Stimulated activated CD4-positive, alpha-beta T cell treated with anti-CD3 and anti-CD28 coated beads, Interleukin-12 subunit alpha, Interleukin-12 subunit beta, amount 100 ng/mL, for 48 hours (primary cell): ENCODE measurements around the gene REXO1.
"Not testable (repeated sequence)": the region's sequence is repeated elsewhere in the genome, so short reads cannot be mapped to it uniquely, and the experiment has no call there.

Source experiments
- DNase-seq, 3 donors: peaks; one replicate each; pipeline ENCODE4 v3.0.0-alpha.2; 2020; ENCODE audit warnings: low read depth in 2 of 3, low spot score in 1 of 3

The REXO1 gene, protein sequence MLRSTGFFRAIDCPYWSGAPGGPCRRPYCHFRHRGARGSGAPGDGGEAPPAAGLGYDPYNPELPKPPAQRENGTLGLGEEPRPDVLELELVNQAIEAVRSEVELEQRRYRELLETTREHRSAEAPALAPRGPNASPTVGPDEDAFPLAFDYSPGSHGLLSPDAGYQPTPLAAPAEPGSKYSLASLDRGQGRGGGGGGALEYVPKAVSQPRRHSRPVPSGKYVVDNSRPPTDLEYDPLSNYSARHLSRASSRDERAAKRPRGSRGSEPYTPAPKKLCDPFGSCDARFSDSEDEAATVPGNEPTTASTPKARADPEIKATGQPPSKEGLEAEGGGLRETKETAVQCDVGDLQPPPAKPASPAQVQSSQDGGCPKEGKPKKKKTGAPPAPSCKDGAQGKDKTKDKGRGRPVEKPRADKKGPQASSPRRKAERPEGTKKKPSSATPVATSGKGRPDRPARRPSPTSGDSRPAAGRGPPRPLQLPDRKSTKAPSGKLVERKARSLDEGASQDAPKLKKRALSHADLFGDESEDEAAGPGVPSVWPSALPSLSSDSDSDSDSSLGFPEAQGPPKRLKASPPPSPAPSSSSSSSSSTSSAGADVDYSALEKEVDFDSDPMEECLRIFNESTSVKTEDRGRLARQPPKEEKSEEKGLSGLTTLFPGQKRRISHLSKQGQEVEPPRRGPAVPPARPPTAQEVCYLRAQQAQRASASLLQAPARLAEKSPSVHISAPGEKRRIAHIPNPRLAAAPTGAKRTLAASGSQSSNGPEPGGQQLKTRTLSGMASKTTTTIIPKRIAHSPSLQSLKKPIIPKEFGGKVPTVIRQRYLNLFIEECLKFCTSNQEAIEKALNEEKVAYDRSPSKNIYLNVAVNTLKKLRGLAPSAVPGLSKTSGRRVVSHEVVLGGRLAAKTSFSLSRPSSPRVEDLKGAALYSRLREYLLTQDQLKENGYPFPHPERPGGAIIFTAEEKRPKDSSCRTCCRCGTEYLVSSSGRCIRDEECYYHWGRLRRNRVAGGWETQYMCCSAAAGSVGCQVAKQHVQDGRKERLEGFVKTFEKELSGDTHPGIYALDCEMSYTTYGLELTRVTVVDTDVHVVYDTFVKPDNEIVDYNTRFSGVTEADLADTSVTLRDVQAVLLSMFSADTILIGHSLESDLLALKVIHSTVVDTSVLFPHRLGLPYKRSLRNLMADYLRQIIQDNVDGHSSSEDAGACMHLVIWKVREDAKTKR

DNA sequence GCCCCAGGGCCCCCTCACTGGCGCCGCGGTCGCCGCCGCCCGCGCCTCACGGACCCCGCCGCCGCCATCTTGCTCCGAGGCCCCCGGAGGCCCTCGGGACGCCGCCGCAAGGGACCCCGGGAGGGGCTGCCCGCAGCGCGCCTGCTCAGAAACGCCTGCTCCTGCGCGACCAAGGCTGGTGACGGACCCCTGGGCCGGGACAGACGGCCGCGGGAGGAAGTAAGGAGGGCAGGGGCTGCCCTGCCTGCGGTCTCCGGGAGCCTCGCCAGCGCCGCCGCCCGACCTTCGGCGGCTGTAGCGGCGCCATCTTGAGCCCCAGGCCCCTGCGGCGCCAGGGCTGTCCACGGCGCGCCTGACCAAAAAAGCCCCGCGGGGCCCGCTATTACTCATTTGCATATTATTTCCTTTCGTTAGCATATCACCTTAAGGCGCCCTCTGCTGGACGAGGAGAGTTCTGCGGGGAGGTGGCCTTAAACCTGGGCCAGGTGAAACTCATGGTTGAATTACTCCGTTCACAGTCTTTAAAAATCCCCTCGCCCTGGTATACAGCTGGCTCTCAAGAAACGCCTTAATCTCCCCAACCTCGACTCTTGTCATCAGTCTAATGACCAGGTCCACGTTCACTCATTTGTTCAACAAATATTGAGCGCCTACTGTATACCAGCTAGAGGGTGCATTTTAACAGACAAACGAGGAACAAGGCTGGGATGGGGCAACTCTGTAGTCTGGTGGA lies at the start of gene REXO1:
Gene REXO1 (minus strand): TSS at position 85 of the 733 bp plus-strand sequence. CDS start 125 bp downstream, outside the sequence.
- DNase-seq: peak; percentile 95 to 99 (median 95)

DNA sequence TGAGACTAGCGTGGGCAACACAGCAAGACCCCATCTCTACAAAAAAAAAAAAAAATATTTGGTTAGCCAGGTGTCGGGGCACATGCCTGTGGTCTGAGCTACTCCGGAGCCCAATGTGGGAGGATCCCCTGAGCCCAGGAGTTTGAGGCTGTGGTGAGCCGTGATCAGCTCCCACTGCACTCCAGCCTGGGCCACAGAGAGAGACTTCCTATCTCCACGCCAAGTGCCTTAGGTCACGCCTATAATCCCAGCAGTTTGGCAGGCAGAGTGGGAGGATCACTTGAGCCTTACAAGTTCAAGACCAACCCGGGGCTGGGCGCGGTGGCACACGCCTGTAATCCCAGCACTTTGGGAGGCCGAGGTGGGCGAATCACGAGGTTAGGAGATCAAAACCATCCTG lies 48.2 kb upstream of the REXO1 start:
- no peak for DNase-seq

DNA sequence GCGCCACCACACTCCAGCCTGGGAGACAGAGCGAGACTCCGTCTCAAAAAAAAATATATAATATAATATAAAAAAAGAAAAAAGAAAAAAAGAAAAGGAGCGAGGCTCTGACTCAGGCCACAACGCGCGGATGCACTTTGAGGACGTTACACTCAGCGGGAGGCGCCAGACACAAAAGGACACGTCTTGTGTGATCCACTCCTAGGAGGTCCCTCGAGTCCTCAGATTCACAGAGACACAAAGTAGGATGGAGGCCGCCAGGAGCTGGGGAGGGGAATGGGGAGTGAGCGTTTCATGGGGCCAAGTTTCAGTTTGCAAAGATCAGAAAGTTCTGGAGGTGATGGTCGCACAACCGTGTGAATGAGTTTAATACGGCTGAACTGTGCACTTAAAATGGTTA lies 45.5 kb upstream of the REXO1 start:
- DNase-seq: no peak

DNA sequence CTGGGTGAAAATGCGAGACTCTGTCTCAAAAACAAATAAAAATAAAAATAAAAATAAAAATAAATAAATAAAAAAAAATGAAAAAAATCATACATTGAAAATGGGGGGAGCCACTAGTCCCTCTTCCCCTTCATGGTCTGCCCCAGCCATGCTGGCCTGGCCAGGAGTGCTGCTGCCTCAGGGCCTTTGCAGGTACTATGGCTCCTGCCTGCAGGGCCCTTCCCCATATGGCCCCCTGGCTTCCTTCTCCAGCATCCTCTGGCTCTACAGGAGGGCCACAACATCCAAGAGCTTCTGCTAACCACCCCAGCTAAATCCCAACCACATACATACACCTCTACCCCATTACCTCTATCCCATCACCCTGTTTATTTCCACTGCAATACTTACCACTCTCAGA lies 41.6 kb upstream of the REXO1 start:
- DNase-seq: no peak

DNA sequence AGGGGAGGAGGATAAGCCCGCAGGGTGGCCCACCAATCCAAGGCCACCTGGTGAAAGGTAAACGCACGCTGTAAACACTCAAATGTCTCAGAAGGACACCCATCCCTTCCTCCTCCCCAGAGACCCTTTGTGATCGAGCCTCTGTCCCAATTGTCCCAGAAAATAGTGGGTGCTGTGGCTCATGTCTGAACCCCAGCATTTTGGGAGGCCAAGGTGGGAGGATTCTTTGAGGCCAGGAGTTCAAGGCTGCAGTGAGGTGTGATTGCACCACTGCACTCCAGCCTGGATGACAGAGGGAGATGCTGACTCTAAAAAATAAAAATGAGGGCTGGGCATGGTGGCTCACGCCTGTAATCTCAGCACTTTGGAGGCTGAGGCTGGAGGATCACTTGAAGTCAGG lies 40.1 kb upstream of the REXO1 start:
- no peak for DNase-seq

DNA sequence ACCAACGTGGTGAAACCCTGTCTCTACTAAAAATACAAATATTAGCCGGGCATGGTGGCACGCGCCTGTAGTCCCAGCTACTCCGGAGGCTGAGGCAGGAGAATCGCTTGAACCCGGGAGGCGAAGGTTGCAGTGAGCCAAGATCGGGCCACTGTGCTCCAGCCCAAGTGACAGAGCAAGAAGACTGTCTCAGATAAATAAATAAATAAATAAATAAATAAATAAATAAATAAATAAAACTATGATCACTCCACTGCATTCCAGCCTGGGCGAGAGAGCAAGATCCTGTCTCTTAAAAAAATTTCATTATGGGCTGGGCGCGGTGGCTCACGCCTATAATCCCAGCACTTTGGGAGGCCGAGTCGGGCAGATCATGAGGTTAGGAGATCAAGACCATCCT lies 38.1 kb upstream of the REXO1 start:
- DNase-seq: not testable (repeated sequence)

DNA sequence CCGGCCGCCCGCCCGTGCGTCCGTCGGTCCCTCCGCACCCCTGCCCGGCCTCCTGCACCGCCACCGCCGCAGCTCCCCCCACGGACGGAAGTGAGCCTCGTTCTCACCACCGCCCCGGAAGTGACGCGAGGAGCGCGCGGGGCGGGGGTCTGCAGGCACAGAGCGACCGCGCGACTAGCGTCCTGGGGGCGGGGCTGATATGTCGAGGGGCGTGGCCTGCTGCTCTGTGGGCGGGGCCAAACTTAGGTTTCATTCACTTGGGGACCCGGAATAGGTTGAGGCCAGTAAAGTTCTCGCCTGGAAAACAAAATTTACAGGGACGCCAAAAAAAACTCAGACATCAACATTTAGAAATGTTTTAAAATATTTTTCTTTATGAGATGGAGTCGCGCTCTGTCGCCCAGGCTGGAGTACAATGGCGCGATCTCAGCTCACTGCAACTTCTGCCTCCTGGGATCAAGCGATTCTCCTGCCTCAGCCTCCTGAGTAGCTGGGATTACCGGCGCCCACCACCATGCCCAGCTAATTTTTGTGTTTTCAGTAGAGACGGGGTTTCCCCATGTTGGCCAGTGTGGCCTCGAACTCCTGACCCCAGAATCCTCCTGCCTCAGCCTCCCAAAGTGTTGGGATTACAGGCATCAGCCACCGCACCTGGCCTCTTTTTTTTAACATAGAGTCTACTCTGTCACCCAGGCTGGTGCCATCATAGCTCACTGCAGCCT lies 37.3 kb upstream of the REXO1 start, which contains the start of gene ABHD17A:
Gene ABHD17A (minus strand): TSS at position 99 of the 722 bp plus-strand sequence. CDS start 3,930 bp downstream, outside the sequence.
- DNase-seq: peak; percentile 92 to 98 (median 92)

DNA sequence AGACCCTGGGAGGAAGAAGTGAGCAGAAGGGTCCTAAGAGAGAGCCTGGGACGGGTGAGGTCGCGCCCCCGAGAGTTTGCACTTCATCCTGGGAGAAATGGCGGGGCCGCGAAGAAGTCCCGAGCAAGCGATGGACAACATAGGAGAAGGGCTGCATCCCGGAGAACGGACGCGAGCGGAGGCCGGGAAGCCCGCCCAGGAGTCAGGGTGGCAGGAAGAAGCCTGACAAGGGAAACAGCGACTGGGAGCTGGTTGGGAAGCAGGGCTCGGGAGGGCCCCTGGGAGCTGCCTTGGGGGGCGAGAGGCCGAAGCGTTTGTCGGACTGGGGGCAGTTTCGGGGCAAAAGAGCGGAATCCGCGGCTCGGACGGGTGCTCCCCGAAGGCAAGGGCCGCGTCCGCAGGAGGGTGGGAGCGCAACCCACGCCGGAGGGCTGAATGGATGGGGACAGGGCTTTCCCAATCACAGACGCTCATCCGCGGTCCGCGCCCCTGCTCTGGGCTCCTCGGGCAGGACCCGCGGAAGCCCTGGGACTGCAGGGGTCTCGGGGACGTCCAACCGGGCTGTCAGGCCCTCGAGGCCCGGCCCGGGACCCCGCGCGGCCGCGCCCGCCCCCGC lies 36.5 kb upstream of the REXO1 start:
- no peak for DNase-seq

DNA sequence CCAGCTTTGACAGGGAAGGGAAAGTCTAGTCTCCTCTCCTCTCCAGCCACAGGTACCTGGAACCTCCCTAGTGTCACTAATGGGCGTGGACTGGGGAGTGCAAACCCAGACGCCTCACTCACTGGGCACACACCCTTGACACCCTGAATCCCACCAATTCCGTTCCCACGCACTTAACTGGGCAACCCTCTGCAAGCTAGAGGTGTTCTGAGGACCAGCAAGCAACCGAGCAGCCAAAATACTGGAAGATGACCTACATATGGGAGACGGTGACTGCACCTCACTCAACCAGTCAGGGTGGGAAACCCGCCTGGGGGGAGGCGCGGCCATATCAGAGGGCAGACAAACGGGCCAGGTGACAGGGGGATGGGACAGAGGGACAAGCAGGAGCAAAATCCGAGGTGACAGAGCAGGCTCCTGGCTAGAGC lies 36.0 kb upstream of the REXO1 start:
- no peak for DNase-seq

DNA sequence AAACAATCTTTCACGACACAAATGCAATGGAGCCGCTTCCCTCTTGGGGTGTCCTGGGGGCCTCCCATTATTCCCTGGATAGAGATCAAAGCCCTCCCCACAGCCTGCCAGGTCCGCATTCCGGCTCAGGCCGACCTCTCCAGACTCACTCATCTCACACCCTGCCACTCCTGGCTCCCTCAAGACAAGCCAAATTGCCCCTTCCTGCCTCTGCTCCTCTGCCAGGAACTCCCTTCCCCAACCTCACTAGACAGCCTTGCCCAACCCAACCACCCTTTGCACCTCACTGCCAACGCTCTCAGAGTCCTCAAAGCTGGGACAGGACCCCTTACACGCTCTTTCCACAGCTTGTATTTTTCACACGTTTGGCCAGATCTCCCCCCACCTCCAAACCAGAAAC lies 35.5 kb upstream of the REXO1 start:
- no peak for DNase-seq

DNA sequence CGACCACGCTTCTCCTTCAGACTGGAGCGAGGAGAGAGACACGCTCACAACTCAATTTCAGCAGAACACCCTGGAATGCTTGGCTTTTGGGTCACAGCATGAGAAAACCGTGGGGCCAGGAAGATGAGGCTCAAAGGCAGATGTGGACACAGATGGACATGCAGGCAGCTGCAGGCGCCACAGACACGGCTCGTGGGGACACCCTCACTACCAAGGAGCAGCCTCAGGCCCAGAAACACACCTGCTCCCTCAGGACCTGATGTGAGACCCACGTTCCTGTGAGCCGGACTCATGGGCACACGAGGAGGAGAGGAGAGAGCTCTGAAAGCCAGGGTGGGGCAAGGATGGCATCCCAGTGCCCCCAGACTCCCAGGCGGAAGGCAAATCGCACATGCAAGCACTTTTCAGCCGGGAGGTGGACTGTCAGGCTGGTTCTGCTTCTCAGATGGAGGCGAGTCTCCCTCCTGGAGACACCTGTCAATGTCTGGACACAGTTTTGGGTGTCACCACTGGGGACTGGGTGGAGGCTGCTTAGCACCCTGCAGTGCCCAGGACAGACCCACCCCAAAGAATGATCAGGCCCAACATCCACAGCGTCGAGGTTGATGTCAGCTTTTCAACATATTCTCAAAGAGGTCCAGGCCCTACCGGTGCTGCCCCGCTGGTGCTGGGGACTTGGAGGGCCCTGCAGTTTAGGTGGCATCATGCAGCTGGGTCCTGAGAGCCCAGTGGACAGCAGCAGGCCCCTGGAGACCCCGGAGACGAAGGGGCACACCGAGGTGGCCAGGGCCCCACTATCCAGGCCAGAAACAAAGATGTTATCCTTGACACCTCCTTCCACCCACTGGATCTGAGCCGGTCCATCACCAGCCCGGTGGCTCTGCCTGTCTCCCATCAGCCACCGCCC lies 34.8 kb upstream of the REXO1 start:
- no peak for DNase-seq

DNA sequence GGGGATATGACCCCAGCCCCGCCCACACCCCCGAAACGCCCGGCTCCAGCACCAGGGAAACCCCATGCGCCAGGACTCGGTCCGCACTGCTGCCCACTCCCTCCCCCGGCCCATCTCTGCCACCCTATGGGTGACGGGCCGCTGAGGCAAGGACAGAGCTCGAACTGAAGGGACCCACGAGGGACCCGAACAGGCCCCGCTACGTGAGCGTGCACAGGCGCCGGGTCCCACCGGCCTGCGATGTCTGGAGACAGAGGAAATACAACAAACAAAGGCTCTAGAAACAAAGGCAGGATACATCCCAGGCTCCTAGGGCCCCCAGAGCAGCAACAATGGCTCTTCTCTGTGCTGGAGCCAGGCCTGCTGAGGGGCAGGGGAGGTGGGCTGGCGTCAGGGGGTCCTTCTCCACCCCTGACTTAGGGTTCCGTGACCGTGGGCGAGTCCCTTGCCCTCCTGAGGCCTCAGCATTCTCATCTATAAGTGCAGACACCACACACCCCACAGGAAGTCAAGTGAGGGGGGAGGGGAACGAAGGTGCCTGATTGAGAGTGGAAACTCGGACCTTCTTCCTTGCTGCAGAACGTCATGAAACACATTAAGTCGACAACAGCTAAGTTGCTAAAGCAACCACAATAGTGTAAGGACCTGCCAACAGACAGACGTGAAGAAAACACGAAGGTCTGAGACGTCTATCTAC lies 34.0 kb upstream of the REXO1 start:
- DNase-seq: peak in 1 of 3 donors; percentile 53

DNA sequence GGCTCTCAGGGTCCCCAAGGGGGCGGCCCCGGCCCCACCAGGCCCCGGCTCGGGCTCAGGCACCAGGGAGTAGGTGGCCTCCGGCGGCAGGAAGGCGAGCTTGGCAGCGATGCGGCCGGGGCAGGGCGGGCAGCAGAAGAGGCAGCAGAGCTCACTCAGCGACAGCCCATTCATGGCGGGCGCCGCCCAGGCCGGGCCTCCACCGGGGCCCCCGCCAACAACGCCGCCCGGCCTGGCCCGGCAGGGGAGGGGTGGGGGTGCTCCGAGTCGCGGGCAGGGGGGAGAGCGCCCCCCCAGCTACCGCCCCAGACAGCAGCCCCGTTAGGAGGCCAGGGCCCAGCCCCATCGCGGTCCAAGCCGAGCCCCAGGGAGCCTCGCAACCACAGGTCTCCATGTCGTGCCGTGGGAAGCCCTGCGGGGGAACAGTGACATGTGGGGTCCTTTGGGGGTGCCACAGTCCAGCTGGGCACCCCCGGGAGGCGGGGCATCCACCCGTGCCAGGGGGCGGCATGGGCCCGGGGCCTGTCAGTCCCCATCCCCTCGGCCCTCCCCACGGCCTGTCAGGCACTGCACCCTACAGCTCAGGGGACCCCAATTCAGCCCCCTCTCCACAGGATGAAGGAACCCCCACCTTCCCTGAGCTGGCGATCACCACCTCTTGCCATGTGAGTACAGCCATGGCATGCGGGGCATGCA lies 33.3 kb upstream of the REXO1 start:
- DNase-seq: not testable (repeated sequence)

DNA sequence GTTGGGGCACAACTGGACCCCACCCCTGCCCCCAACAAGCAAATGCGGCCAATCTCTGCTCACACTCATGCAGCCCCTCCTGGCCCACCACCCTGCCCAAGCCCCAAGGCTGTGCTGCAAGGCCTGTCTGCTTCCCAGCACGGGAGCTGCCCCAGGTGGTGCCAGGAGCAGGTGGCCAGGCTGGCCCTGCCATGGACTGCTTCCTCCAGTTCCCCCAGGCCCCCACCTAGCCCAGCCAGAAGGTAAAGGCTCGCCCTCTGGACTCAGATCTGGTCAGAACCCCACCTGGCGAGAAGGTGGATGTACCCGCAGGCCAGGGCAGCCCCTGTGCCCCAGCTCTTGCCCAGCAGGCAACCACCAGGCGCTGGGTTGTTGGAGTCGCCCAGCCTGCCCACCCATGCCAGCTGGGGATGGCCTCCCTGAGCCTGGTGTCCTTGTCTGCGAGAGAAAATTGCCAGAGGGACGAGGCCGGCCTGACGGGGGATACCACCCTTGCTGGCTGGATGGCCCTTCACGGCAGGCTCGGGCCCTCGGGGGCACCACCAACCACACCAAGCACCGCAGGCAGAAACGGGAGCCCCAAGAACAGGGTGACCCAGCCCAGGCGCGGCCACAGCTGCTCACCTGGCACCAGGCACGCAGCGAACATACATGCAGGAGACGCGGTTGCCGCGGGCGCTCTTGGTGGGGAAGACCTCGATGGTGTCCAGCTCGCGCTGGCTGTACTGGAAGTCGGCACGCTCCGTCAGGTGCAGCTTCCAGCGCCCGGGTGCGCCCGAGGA lies 32.5 kb upstream of the REXO1 start:
- DNase-seq: no peak

DNA sequence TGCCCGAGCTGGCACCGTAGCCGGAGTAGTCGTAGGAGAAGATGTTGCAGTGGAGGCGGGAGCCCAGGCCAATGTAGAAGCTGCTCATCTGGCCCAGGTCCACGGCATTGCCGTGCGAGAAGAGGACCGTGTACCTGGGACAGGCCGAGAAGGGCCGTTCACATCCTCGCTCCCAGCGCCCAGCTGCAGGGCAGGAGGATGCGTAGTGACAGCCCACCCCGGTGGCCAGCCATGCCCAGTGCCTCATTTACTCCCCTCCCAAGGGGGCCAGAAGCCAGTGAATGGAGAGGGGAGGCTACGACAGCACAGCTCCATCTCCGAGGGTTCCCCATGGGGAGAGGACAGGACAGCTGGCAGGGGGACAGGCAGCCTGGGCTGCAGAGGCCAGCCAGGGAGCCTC lies 31.7 kb upstream of the REXO1 start:
- not testable (repeated sequence) for DNase-seq

DNA sequence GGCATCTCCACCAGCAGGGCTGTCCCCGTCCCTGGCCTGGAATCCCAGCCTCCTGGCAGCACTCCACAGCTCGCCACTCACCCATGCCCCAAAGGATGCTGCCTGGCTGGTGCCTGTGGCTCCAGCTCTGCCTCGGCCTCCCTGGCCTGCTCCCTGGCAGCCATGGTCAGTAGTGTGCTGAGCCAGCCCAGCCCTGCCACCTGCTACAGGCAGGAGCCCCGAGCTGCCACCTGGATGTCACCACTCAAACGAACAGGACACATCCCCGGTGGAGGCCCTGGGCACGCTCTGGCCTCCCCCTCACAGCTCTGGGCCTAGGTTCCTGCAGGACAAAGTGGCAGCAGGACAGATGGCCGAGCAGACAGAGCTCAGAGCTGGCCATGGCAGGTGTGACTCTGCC lies 30.3 kb upstream of the REXO1 start:
- DNase-seq: not testable (repeated sequence)
